ENCODE data around the gene ASB15.

DNA sequence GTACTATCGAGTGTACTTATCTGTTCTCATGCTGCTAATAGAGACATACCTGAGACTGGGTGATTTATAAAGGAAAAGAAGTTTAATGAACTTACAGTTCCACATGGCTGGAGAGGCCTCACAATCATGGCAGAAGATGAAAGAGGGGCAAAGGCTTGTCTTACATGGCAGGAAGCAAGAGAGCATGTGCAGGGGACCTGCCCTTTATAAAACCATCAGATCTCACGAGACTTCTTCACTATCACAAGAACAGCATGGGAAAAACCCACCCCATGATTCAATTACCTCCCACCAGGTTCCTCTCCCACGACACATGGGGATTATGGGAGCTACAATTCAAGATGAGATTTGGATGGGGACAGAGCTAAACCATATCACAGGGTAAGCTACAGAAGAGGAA, 48.5 kb upstream of the ASB15 start:
- TF ChIP-seq, protein P1, sequence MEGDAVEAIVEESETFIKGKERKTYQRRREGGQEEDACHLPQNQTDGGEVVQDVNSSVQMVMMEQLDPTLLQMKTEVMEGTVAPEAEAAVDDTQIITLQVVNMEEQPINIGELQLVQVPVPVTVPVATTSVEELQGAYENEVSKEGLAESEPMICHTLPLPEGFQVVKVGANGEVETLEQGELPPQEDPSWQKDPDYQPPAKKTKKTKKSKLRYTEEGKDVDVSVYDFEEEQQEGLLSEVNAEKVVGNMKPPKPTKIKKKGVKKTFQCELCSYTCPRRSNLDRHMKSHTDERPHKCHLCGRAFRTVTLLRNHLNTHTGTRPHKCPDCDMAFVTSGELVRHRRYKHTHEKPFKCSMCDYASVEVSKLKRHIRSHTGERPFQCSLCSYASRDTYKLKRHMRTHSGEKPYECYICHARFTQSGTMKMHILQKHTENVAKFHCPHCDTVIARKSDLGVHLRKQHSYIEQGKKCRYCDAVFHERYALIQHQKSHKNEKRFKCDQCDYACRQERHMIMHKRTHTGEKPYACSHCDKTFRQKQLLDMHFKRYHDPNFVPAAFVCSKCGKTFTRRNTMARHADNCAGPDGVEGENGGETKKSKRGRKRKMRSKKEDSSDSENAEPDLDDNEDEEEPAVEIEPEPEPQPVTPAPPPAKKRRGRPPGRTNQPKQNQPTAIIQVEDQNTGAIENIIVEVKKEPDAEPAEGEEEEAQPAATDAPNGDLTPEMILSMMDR (IDR thresholded peaks at IDR 0.05; ENCODE audit: extremely low read depth in 1 of 2, insufficient read depth in 1 of 2, low read depth in 1 of 2, low read length in 2 of 2): no peak
- TF ChIP-seq EZH2 (IDR thresholded peaks at IDR 0.05; ENCODE audit: borderline replicate concordance, low read depth, low read length, severe bottlenecking) (no peak), POLR2AphosphoS5 (IDR thresholded peaks at IDR 0.05; ENCODE audit: insufficient read depth, low read depth, low read length) (no peak), POLR2A (IDR thresholded peaks at IDR 0.05; ENCODE audit: low read depth, low read length) (no peak), MYC (IDR thresholded peaks at IDR 0.05; ENCODE audit: low read depth, low read length) (no peak)
- TF ChIP-seq, protein P2, sequence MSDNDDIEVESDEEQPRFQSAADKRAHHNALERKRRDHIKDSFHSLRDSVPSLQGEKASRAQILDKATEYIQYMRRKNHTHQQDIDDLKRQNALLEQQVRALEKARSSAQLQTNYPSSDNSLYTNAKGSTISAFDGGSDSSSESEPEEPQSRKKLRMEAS (IDR thresholded peaks at IDR 0.05; ENCODE audit: insufficient read depth, insufficient read length): no peak

Data from endothelial cell of umbilical vein (primary cell).